Adrenal gland (tissue), 12 donors: ENCODE measurements around the gene SCFD2. TPM values are rescaled to one million over a fixed set of nuclear protein-coding genes. Genes with fewer than 3 reads are reported as not detected.
"Not testable (repeated sequence)": the region's sequence is repeated elsewhere in the genome, so short reads cannot be mapped to it uniquely, and the experiment has no call there.

Experiments
- DNase-seq, 7 donors: peaks; one replicate each; pipeline ENCODE4 v3.0.0-alpha.2; 2019 to 2020
- H3K27ac ChIP-seq, 5 donors: fragments of 200-600 bp; sonication (generic) in 4 of 5; 1 replicate in 3 of 5; 2 replicates in 2 of 5; pipeline versions ENCODE4 v1.5.1 to v1.8.0; 2016 to 2020; ENCODE audit warnings: mild to moderate bottlenecking in 1 of 5
- H3K27me3 ChIP-seq: fragments of 200-600 bp; 2 replicates; pipeline ENCODE4 v1.8.0; 2021
- H3K36me3 ChIP-seq, 2 donors: fragments of 200-600 bp; replicated peaks in 1 of 2; 1 replicate in 1 of 2; 2 replicates in 1 of 2; pipeline versions ENCODE4 v1.5.1 to v1.8.0; 2018 to 2022
- H3K4me1 ChIP-seq, 2 donors: fragments of 200-600 bp; replicated peaks in 1 of 2; 1 replicate in 1 of 2; 2 replicates in 1 of 2; pipeline versions ENCODE4 v1.5.1 to v1.8.0; 2018 to 2021
- H3K4me3 ChIP-seq, 4 donors: fragments of 200-600 bp; sonication (generic) in 3 of 4; one replicate each; pipeline ENCODE4 v1.5.1; 2016 to 2018
- H3K9me3 ChIP-seq, 3 donors: fragments of 200-600 bp; sonication (generic) in 1 of 3; replicated peaks in 1 of 3; 1 replicate in 2 of 3; 2 replicates in 1 of 3; pipeline versions ENCODE4 v1.5.1 to v1.8.0; 2016 to 2021
- CTCF ChIP-seq, 6 experiments: fragments of 450-650 bp in 4 of 6; fragments of 200-600 bp in 2 of 6; sonication (generic) in 1 of 6; IDR thresholded peaks; 1 replicate in 5 of 6; 2 replicates in 1 of 6; pipeline versions ENCODE4 v1.5.1 to v1.8.0; 2016 to 2021; ENCODE audit warnings: antibody characterized with exemption in 6 of 6, mild to moderate bottlenecking in 2 of 6, moderate library complexity in 1 of 6
- POLR2A ChIP-seq, 2 donors: fragments of 450-650 bp; IDR thresholded peaks; one replicate each; pipeline ENCODE4 v1.6.1; 2017; ENCODE audit warnings: antibody characterized with exemption in 2 of 2, mild to moderate bottlenecking in 2 of 2, moderate library complexity in 1 of 2
- WGBS, 4 donors: extraction: QIAGEN DNeasy Blood & Tissue Kit in 2 of 4; methylation state at CpG; one replicate each; pipeline versions ENCODE4 v1.1.5 to v1.1.7; 2013 to 2017; 5-methylcytosine and 5-hydroxymethylcytosine counted together
- intact Hi-C, 2 donors: fragments of 100-400 bp; cut with DNase I; formaldehyde crosslinking; loops; one replicate each; pipeline versions ENCODE4 v1.14.1 to v1.15.0; 2022 to 2023
- polyA plus RNA-seq, 3 donors: library from polyadenylated mRNA; stranded (reverse); fragments of 200-250 nt in 2 of 3; fragments of 350-450 nt in 1 of 3; fragmentation: Illumina TruSeq in 1 of 3; extraction: RNeasy Lipid Tissue Mini Kit (QIAGEN cat#74804) in 1 of 3; gene quantifications; one replicate each; pipeline ENCODE4 v1.2.3, GENCODE V29; 2013 to 2014
- total RNA-seq, 9 donors: library from RNA; depleted of rRNA in 4 of 9; stranded (reverse); fragments of >200 nt in 4 of 9; fragments of 120-200 nt in 1 of 9; fragmentation: NEBNext Ultra II Directional in 1 of 9; extraction: Animal tissue kit (Norgen Biotek cat#: 25700) in 1 of 9; gene quantifications; one replicate each; pipeline versions ENCODE4 v1.1.0 to v1.2.4, GENCODE V29; 2013 to 2023
- donor health status: healthy with polysubstance abuse.
- donor health status: Bipolar disorder and iron deficiency.
- donor health status: DM: yes; HTN: yes; CAD: no.
- donor health status: DM: no; HTN: no; CAD: no.
- donor health status: DM: no; HTN: no; CAD: no.
- donor health status: DM: yes; HTN: yes; CAD: no.

The SCFD2 gene
- total and polyA plus RNA-seq, 12 donors: 5.2 to 34.9 (median 23.4) TPM

DNA sequence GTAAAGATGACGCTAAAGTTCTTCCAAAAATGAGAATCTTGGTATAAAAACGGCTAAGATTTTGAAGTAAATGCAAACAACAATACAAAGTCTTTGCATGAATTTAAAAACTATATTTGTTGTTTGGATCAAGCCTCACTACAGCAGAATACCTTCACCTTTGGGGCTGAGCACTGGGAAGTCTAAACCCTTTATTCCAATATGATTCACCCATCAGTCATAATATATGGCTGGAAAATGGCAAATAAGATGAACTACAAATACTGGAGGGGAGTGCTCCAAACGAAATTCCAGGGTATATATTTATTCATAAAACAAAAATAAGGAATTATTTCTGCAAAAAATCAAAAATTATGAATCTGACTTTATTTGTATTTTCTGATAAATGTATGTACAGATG is 138.4 kb downstream of the SCFD2 start:
- H3K36me3 ChIP-seq: no peaks in the 10 kb centered on the region
- no peak overlapping the region for H3K27ac ChIP-seq
- H3K27me3 ChIP-seq: no peaks in the 10 kb centered on the region
- no peak for DNase-seq
- WGBS, 4 donors: 76 to 82% (median 78%) methylated on average over 3 of the region's 3 CpGs
- no peaks in the 10 kb centered on the region for H3K9me3 ChIP-seq
- H3K4me3 ChIP-seq: no peak overlapping the region
- no peaks in the 10 kb centered on the region for H3K4me1 ChIP-seq
- intact Hi-C loops: no loop called here
- TF ChIP-seq CTCF (IDR thresholded peaks at IDR 0.05): no peak
- TF ChIP-seq POLR2A (IDR thresholded peaks at IDR 0.05): no peak

DNA sequence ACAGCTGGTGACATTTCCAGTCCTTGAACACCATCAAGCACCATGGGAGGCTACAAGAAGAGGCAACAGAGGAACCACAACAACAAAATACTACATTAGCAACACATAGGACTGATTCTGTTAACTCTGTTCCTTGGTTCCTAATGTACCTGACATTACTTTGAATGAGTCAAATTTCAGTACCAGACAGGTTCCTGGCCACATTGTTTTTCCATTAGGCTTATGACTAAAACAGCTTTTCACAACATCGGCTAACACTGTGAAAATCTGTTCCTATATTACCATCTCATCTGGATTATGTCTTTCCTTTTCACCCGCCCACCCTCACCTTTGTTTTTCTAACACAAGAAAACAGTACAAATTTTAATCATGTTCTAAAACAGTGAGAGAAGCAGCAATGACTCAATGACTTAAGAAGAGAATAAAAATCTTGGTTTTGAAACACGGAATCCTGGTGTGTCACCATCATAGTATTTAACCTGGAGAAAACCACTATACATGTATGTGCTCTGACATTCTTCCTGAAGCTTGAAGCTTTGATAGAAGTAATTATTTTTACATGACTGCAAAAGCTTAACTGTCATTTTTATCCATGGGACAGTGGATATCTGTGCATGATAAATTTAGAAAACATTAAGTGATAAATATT is 143.9 kb downstream of the SCFD2 start:
- no peak for DNase-seq
- no peak overlapping the region for H3K4me3 ChIP-seq
- 92 to 99% (median 95%) methylated on average over 3 of the region's 3 CpGs for WGBS, 4 donors
- H3K36me3 ChIP-seq: no peaks in the 10 kb centered on the region
- no peaks in the 10 kb centered on the region for H3K27me3 ChIP-seq
- H3K4me1 ChIP-seq: no peaks in the 10 kb centered on the region
- no peak for TF ChIP-seq CTCF (IDR thresholded peaks at IDR 0.05)
- TF ChIP-seq POLR2A (IDR thresholded peaks at IDR 0.05): no peak
- H3K9me3 ChIP-seq: no peaks in the 10 kb centered on the region
- intact Hi-C loops: no loop called here
- no peak overlapping the region for H3K27ac ChIP-seq

DNA sequence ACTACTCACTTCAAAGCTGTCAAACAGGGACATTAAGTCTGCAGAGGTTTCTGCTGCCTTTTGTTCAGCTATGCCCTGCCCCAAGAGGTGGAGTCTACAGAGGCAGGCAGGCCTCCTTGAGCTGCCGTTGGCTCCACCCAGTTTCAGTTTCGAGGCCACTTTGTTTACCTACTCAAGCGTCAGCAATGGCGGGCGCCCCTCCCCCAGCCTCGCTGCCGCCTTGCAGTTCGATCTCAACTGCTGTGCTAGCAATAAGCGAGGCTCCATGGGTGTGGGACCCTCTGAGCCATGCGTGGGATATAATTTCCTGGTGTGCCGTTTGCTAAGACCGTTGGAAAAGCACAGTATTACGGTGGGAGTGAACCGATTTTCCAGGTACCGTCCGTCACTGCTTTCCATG is 146.7 kb downstream of the SCFD2 start:
- intact Hi-C loops, H3K9me3 ChIP-seq, H3K27ac ChIP-seq, DNase-seq, H3K36me3 ChIP-seq, H3K4me1 ChIP-seq, H3K4me3 ChIP-seq, H3K27me3 ChIP-seq: not testable (repeated sequence)
- WGBS, 4 donors: 94 to 98% (median 97%) methylated on average over 16 of the region's 16 CpGs

- no peak overlapping the region for H3K27ac ChIP-seq
- 91 to 96% (median 93%) methylated on average over 3 of the region's 3 CpGs for WGBS, 4 donors
- no peaks in the 10 kb centered on the region for H3K9me3 ChIP-seq
- no peaks in the 10 kb centered on the region for H3K27me3 ChIP-seq
- TF ChIP-seq POLR2A (IDR thresholded peaks at IDR 0.05) (no peak), CTCF (IDR thresholded peaks at IDR 0.05) (no peak)
- no peak overlapping the region for H3K4me3 ChIP-seq
- H3K4me1 ChIP-seq: no peaks in the 10 kb centered on the region
- DNase-seq: no peak
- intact Hi-C loops: loop anchor here in 1 of 2 donors (10.0 kb wide), 1 partner anchor 1026 kb away; no protein-coding TSS in a partner anchor
- H3K36me3 ChIP-seq: no peaks in the 10 kb centered on the region
These were observed 157.1 kb downstream of the SCFD2 start for GRCh38 chr4:53208753-53209152.

GRCh38 chr4:53205970-53206369 is 159.9 kb downstream of the SCFD2 start:
- Histone ChIP-seq H3K4me1 (no peaks in the 10 kb centered on the region), H3K27me3 (no peaks in the 10 kb centered on the region), H3K36me3 (no peaks in the 10 kb centered on the region), H3K4me3 (no peak overlapping the region), H3K9me3 (no peaks in the 10 kb centered on the region), H3K27ac (no peak overlapping the region)
- TF ChIP-seq CTCF (IDR thresholded peaks at IDR 0.05) (no peak), POLR2A (IDR thresholded peaks at IDR 0.05) (no peak)
- DNase-seq: no peak
- intact Hi-C loops: loop anchor here in 1 of 2 donors (10.0 kb wide), 1 partner anchor 1029 kb away; no protein-coding TSS in a partner anchor
